Testis (tissue), 2 donors: Measurements from ENCODE around the gene PRR20E.
"Not testable (repeated sequence)": the region's sequence is repeated elsewhere in the genome, so short reads cannot be mapped to it uniquely, and the experiment has no call there.

Experiments used
- POLR2A ChIP-seq: fragments of 450-650 bp; IDR thresholded peaks from one replicate; pipeline ENCODE4 v1.6.1; 2017; ENCODE audit warnings: antibody characterized with exemption, mild to moderate bottlenecking, moderate library complexity
- TF ChIP-seq, protein P1 (sequence below), 3 experiments: fragments of 450-650 bp in 2 of 3; fragments of 200-600 bp in 1 of 3; sonication (generic) in 1 of 3; IDR thresholded peaks; one replicate each; pipeline ENCODE4 v1.5.1; 2016 to 2019; ENCODE audit warnings: antibody characterized with exemption in 3 of 3, mild to moderate bottlenecking in 2 of 3, moderate library complexity in 1 of 3

DNA sequence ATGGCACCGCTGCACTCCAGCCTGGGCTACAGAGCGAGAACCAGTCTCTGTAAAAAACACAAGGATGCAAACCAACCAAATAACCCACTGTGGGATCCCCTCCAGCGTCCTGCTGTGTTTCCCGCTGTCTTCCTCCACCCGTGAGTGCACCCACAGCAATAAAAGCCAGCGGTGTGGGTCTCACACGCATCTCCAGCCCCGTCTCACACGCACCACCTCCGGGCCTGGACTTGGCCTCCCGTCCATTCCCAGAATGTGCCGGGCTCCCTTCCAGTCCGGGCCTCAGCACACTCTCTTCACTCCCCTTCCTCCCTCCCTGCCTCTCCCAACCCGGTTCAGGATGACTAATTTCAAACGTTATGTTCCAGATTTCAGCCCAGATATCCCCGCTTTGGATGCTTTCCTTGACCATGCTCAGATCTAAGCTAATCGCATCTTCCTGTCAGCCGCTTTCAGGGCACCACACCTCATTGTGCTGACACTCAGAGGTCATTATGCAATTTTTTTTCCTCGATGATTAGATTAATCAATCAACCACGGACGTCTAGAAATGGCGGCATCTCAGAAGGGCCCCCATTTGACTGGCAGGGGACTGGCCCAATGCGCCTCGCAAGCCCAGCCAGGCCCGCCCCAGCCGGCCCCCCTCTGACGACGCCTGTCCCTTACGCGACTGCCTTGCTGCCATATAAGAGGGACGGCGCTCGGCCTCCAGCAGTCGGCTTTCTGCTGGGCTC, 26.6 kb upstream of the PRR20E start, which contains the start of gene PRR20A:
- TF ChIP-seq, protein P1, sequence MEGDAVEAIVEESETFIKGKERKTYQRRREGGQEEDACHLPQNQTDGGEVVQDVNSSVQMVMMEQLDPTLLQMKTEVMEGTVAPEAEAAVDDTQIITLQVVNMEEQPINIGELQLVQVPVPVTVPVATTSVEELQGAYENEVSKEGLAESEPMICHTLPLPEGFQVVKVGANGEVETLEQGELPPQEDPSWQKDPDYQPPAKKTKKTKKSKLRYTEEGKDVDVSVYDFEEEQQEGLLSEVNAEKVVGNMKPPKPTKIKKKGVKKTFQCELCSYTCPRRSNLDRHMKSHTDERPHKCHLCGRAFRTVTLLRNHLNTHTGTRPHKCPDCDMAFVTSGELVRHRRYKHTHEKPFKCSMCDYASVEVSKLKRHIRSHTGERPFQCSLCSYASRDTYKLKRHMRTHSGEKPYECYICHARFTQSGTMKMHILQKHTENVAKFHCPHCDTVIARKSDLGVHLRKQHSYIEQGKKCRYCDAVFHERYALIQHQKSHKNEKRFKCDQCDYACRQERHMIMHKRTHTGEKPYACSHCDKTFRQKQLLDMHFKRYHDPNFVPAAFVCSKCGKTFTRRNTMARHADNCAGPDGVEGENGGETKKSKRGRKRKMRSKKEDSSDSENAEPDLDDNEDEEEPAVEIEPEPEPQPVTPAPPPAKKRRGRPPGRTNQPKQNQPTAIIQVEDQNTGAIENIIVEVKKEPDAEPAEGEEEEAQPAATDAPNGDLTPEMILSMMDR (IDR thresholded peaks at IDR 0.05) = not testable (repeated sequence)
- not testable (repeated sequence) for TF ChIP-seq POLR2A
